ENCODE measurements around the gene CDH4.

CDH4 gene

DNA sequence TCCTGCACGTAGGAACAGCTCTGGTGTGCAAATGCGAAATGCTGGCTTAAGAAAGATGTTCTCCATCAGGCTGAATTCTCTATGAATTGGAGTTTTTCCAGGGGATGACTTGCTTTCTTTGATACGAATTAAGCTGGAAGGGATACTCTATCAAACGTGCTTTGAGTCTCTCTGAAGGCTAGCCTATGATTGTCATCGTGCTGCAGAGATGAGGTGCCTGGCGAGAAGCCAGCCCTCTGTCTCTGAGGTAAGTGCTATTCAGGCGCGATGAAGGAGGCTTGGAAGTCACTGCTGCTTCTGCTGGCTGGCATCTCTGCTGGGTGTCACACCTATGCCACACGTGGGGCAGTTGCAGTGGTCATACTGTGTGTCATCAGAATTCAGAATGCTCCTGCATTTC is 589.9 kb downstream of the CDH4 start:
- Histone ChIP-seq H3K27me3 (ENCODE audit: insufficient read depth, poor library complexity, severe bottlenecking) (no peaks in the 10 kb centered on the region), H3K27ac (replicated peaks) (no peak overlapping the region), H3K4me3 (replicated peaks; ENCODE audit: insufficient read depth, low read length) (no peak overlapping the region)
- TF ChIP-seq, protein P1, sequence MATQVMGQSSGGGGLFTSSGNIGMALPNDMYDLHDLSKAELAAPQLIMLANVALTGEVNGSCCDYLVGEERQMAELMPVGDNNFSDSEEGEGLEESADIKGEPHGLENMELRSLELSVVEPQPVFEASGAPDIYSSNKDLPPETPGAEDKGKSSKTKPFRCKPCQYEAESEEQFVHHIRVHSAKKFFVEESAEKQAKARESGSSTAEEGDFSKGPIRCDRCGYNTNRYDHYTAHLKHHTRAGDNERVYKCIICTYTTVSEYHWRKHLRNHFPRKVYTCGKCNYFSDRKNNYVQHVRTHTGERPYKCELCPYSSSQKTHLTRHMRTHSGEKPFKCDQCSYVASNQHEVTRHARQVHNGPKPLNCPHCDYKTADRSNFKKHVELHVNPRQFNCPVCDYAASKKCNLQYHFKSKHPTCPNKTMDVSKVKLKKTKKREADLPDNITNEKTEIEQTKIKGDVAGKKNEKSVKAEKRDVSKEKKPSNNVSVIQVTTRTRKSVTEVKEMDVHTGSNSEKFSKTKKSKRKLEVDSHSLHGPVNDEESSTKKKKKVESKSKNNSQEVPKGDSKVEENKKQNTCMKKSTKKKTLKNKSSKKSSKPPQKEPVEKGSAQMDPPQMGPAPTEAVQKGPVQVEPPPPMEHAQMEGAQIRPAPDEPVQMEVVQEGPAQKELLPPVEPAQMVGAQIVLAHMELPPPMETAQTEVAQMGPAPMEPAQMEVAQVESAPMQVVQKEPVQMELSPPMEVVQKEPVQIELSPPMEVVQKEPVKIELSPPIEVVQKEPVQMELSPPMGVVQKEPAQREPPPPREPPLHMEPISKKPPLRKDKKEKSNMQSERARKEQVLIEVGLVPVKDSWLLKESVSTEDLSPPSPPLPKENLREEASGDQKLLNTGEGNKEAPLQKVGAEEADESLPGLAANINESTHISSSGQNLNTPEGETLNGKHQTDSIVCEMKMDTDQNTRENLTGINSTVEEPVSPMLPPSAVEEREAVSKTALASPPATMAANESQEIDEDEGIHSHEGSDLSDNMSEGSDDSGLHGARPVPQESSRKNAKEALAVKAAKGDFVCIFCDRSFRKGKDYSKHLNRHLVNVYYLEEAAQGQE (IDR thresholded peaks at IDR 0.05; ENCODE audit: insufficient replicate concordance, low read depth): no peak
- no peak for TF ChIP-seq SPI1 (IDR thresholded peaks at IDR 0.05; ENCODE audit: borderline replicate concordance, low read depth)
- DNase-seq (ENCODE audit: low read depth in 1 of 2, low spot score in 1 of 2): no peak

DNA sequence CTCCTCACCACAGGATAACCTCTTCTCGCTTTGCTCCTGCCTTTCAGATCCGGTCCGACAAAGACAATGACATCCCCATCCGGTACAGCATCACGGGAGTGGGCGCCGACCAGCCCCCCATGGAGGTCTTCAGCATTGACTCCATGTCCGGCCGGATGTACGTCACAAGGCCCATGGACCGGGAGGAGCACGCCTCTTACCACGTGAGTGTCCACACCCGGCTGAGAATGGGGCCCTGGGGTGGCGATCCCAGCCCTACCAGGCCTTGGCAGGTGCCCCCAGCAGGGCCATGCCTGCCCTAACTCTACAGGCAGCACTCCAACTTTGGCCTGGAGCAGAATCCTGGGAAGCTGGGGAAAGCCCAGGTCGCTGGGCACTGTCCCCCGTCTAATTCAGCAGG is 592.6 kb downstream of the CDH4 start:
- DNase-seq (ENCODE audit: low read depth in 1 of 2, low spot score in 1 of 2): no peak
- no peak for TF ChIP-seq POLR2AphosphoS5 (IDR thresholded peaks at IDR 0.05; ENCODE audit: low read depth)
- no peak for TF ChIP-seq SPI1 (IDR thresholded peaks at IDR 0.05; ENCODE audit: borderline replicate concordance, low read depth)
- TF ChIP-seq, protein P1 (IDR thresholded peaks at IDR 0.05; ENCODE audit: insufficient replicate concordance, low read depth): no peak
- TF ChIP-seq GABPA (IDR thresholded peaks at IDR 0.05; ENCODE audit: low read depth): no peak
- TF ChIP-seq, protein P2, sequence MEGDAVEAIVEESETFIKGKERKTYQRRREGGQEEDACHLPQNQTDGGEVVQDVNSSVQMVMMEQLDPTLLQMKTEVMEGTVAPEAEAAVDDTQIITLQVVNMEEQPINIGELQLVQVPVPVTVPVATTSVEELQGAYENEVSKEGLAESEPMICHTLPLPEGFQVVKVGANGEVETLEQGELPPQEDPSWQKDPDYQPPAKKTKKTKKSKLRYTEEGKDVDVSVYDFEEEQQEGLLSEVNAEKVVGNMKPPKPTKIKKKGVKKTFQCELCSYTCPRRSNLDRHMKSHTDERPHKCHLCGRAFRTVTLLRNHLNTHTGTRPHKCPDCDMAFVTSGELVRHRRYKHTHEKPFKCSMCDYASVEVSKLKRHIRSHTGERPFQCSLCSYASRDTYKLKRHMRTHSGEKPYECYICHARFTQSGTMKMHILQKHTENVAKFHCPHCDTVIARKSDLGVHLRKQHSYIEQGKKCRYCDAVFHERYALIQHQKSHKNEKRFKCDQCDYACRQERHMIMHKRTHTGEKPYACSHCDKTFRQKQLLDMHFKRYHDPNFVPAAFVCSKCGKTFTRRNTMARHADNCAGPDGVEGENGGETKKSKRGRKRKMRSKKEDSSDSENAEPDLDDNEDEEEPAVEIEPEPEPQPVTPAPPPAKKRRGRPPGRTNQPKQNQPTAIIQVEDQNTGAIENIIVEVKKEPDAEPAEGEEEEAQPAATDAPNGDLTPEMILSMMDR (IDR thresholded peaks at IDR 0.05; ENCODE audit: insufficient read depth, low read length): no peak
- Histone ChIP-seq H3K27ac (replicated peaks) (no peak overlapping the region), H3K27me3 (ENCODE audit: insufficient read depth, poor library complexity, severe bottlenecking) (no peaks in the 10 kb centered on the region), H3K4me3 (replicated peaks; ENCODE audit: insufficient read depth, low read length) (no peak overlapping the region)

DNA sequence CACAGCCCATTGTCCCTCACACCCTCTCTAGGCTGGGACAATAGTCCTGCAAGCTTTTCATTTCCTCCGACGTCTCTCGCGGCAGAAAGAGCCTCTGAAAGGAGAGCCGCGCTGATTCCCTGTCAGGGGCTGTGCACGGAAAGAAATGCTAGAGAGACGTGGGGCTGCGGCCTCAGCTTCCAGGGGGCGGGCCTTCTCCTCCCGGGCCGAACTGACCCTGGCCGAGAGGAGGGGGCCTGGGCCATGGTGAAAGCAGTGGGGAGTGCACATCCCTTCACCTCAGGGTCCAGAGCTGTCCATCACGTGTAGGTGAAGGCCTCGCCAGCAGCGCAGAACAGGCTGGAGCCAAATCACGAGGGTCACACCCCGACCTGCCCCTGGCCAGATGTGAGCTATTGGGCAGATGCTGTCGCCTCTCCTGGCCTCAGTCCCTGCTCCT is 593.2 kb downstream of the CDH4 start:
- TF ChIP-seq, protein P1 (IDR thresholded peaks at IDR 0.05; ENCODE audit: insufficient replicate concordance, low read depth): no peak
- TF ChIP-seq GABPA (IDR thresholded peaks at IDR 0.05; ENCODE audit: low read depth): no peak
- TF ChIP-seq POLR2AphosphoS5 (IDR thresholded peaks at IDR 0.05; ENCODE audit: low read depth): no peak
- no peak for TF ChIP-seq SPI1 (IDR thresholded peaks at IDR 0.05; ENCODE audit: borderline replicate concordance, low read depth)
- TF ChIP-seq, protein P2 (IDR thresholded peaks at IDR 0.05; ENCODE audit: insufficient read depth, low read length): no peak
- no peak for DNase-seq (ENCODE audit: low read depth in 1 of 2, low spot score in 1 of 2)
- H3K27ac ChIP-seq (replicated peaks): no peak overlapping the region
- no peaks in the 10 kb centered on the region for H3K27me3 ChIP-seq (ENCODE audit: insufficient read depth, poor library complexity, severe bottlenecking)
- H3K4me3 ChIP-seq (replicated peaks; ENCODE audit: insufficient read depth, low read length): no peak overlapping the region

DNA sequence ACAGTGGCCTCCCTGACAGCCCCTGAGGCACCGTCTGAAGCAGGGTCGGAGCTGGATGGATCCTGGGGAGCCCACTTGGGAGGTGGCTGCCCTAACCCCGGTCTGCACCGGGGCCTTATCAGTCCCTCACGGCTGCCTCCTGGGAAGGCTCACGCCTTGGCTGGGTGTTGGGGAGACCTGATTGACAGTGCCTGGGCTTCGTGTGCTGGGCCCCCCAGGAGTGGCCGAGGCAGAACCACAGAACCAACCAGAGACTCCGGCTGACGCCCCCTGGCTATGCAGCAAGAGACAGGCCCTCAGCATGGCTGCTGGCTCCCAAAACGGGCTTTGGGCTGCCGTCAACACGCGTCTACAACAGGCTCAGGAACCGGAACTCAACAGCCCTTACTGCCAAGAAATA is 594.0 kb downstream of the CDH4 start:
- Histone ChIP-seq H3K4me3 (replicated peaks; ENCODE audit: insufficient read depth, low read length) (no peak overlapping the region), H3K27me3 (ENCODE audit: insufficient read depth, poor library complexity, severe bottlenecking) (no peaks in the 10 kb centered on the region), H3K27ac (replicated peaks) (no peak overlapping the region)
- no peak for DNase-seq (ENCODE audit: low read depth in 1 of 2, low spot score in 1 of 2)
- TF ChIP-seq GABPA (IDR thresholded peaks at IDR 0.05; ENCODE audit: low read depth): no peak
- no peak for TF ChIP-seq POLR2AphosphoS5 (IDR thresholded peaks at IDR 0.05; ENCODE audit: low read depth)
